ENCODE data around the gene SLC15A3. TPM values are rescaled to one million over a fixed set of nuclear protein-coding genes. Genes with fewer than 3 reads are reported as not detected.
A peak's percentile ranks its signal among the peaks of the same experiment; 100 is the strongest.
"Not testable (repeated sequence)": the region's sequence is repeated elsewhere in the genome, so short reads cannot be mapped to it uniquely, and the experiment has no call there.

Gene SLC15A3
- total RNA-seq, 1 donor, result 77.6 TPM

GRCh38 chr11:60984636-60985035 is 32.7 kb upstream of the SLC15A3 start:
- Histone ChIP-seq H3K4me3 (ENCODE audit: low read length) (no peak overlapping the region), H3K9me3 (ENCODE audit: low read depth, low read length) (no peaks in the 10 kb centered on the region), H3K4me1 (ENCODE audit: insufficient read depth, low read length) (peaks cover 75% of the 10 kb centered on the region), H3K27me3 (ENCODE audit: insufficient read depth, low read length) (no peaks in the 10 kb centered on the region)

DNA sequence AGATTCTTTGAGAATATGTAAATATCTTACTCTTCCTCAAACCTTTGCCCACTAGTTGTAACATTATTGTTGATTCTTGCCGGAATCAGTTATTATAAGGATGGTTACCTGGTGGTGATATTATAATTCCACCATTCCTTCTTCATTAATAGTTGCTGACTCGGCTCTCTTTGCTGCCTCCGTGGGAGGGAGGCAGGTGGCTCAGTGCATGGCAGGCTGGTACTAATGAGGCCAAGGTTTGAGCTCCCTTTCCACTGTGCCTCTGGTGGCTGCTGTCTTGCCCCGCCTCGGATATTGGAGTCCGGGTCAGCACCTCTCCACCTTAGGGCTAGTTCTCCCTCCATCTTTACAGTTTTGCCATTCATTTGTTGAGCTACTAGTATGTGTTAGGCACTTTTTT is 32.2 kb upstream of the SLC15A3 start:
- Histone ChIP-seq H3K4me3 (ENCODE audit: low read length) (no peak overlapping the region), H3K27me3 (ENCODE audit: insufficient read depth, low read length) (no peaks in the 10 kb centered on the region), H3K9me3 (ENCODE audit: low read depth, low read length) (no peaks in the 10 kb centered on the region), H3K4me1 (ENCODE audit: insufficient read depth, low read length) (peaks cover 75% of the 10 kb centered on the region)

DNA sequence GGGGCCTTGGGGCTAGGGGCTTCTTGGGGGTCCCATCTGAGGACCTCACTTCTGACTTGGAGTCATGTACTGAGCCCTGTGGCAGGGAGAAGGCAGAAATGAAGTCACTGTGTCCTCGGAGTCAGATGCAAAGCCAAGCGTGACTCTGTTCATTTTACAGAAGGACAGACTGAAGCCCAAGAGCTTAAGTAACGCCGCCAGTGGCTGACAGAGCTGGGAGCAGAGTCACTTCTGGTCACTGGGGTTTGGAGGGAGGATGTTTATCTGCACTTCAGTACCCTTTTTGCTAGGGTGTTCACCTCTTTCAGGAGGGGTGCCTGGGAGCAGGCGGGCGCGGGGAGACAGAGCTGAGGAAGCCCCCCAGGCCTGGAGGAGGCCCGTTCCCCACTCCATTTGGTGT is 30.2 kb upstream of the SLC15A3 start:
- peaks cover 73% of the 10 kb centered on the region for H3K4me1 ChIP-seq (ENCODE audit: insufficient read depth, low read length)
- no peaks in the 10 kb centered on the region for H3K27me3 ChIP-seq (ENCODE audit: insufficient read depth, low read length)
- no peaks in the 10 kb centered on the region for H3K9me3 ChIP-seq (ENCODE audit: low read depth, low read length)
- H3K4me3 ChIP-seq (ENCODE audit: low read length), result no peak overlapping the region

DNA sequence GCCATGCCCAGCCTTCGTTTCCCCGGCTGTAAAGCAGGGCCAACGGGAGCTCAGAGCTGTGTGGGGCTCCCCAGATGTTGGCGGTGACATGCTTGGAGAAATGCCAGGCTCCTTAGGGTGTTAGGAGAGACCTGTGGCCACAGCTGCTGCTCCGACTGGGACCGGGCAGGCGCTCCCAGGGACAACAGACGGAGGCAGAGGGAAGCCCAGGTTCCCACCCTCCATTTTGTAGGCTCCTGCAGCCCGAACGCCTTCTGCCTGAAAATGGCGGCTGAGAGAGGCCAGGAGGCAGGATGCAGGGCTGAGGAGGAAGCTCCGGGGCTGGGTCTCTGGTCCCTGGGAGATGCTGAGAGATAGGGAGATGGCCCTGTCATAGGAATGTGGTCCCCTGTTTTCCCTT is 29.5 kb upstream of the SLC15A3 start:
- Histone ChIP-seq H3K27me3 (ENCODE audit: insufficient read depth, low read length) (no peaks in the 10 kb centered on the region), H3K4me3 (ENCODE audit: low read length) (no peak overlapping the region), H3K9me3 (ENCODE audit: low read depth, low read length) (no peaks in the 10 kb centered on the region), H3K4me1 (ENCODE audit: insufficient read depth, low read length) (peaks cover 73% of the 10 kb centered on the region)

- Histone ChIP-seq H3K4me3 (ENCODE audit: low read length) (no peak overlapping the region), H3K4me1 (ENCODE audit: insufficient read depth, low read length) (peaks cover 61% of the 10 kb centered on the region), H3K9me3 (ENCODE audit: low read depth, low read length) (no peaks in the 10 kb centered on the region), H3K27me3 (ENCODE audit: insufficient read depth, low read length) (no peaks in the 10 kb centered on the region)
Measured at GRCh38 chr11:60978546-60979380, 26.8 kb upstream of the SLC15A3 start.

DNA sequence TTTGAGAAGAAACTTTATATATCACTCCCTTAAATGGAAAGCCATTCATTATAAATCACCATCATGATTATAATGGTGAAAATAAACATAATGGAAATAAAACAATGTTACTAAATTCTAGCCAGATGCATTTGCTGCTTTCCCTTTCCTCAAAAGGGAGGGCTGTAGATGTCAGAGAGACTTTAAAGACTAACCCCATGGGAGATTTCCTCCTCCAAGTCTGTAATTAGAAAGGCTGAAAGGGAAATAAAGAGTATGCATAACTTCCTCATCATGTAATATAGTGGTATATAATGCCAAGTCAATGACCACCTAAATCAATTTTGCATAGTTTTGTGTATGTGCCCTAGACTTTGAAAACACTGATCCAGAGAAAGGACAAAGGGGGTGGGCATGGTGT is 25.9 kb upstream of the SLC15A3 start:
- Histone ChIP-seq H3K4me1 (ENCODE audit: insufficient read depth, low read length) (peaks cover 61% of the 10 kb centered on the region), H3K4me3 (ENCODE audit: low read length) (no peak overlapping the region), H3K9me3 (ENCODE audit: low read depth, low read length) (no peaks in the 10 kb centered on the region), H3K27me3 (ENCODE audit: insufficient read depth, low read length) (no peaks in the 10 kb centered on the region)

GRCh38 chr11:60977224-60977623 is 25.2 kb upstream of the SLC15A3 start:
- Histone ChIP-seq H3K27me3 (ENCODE audit: insufficient read depth, low read length) (no peaks in the 10 kb centered on the region), H3K4me1 (ENCODE audit: insufficient read depth, low read length) (peaks cover 55% of the 10 kb centered on the region), H3K9me3 (ENCODE audit: low read depth, low read length) (no peaks in the 10 kb centered on the region), H3K4me3 (ENCODE audit: low read length) (no peak overlapping the region)

- Histone ChIP-seq H3K4me3 (ENCODE audit: low read length) (peak overlapping the region; percentile 68), H3K9me3 (ENCODE audit: low read depth, low read length) (no peaks in the 10 kb centered on the region), H3K27me3 (ENCODE audit: insufficient read depth, low read length) (no peaks in the 10 kb centered on the region), H3K4me1 (ENCODE audit: insufficient read depth, low read length) (peaks cover 54% of the 10 kb centered on the region)
Measured at GRCh38 chr11:60974726-60975125, 22.8 kb upstream of the SLC15A3 start.

DNA sequence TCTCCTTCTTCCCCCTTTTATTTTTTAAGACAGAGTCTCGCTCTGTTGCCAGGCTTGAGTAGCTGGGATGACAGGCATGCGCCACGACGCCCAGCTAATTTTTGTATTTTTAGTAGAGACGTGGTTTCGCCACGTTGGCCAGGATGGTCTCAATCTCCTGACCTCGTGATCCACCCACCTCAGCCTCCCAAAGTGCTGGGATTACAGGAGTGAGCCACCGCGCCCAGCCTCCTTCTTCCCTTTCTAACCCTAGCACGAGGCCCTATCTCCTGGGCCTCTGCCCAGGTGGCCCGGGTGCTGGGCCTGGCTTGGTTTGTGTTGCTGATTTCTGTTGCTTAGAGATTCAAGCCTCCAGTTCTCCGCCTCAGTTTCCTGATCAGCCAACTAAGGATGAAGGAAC is 22.3 kb upstream of the SLC15A3 start:
- H3K9me3 ChIP-seq (ENCODE audit: low read depth, low read length); H3K27me3 ChIP-seq (ENCODE audit: insufficient read depth, low read length): not testable (repeated sequence)
- Histone ChIP-seq H3K4me3 (ENCODE audit: low read length) (peak overlapping the region; percentile 68), H3K4me1 (ENCODE audit: insufficient read depth, low read length) (peaks cover 50% of the 10 kb centered on the region)

- Histone ChIP-seq H3K27me3 (ENCODE audit: insufficient read depth, low read length) (no peaks in the 10 kb centered on the region), H3K9me3 (ENCODE audit: low read depth, low read length) (no peaks in the 10 kb centered on the region), H3K4me3 (ENCODE audit: low read length) (peak overlapping the region; percentile 68), H3K4me1 (ENCODE audit: insufficient read depth, low read length) (peaks cover 44% of the 10 kb centered on the region)
Measured at GRCh38 chr11:60973699-60974098, 21.7 kb upstream of the SLC15A3 start.

DNA sequence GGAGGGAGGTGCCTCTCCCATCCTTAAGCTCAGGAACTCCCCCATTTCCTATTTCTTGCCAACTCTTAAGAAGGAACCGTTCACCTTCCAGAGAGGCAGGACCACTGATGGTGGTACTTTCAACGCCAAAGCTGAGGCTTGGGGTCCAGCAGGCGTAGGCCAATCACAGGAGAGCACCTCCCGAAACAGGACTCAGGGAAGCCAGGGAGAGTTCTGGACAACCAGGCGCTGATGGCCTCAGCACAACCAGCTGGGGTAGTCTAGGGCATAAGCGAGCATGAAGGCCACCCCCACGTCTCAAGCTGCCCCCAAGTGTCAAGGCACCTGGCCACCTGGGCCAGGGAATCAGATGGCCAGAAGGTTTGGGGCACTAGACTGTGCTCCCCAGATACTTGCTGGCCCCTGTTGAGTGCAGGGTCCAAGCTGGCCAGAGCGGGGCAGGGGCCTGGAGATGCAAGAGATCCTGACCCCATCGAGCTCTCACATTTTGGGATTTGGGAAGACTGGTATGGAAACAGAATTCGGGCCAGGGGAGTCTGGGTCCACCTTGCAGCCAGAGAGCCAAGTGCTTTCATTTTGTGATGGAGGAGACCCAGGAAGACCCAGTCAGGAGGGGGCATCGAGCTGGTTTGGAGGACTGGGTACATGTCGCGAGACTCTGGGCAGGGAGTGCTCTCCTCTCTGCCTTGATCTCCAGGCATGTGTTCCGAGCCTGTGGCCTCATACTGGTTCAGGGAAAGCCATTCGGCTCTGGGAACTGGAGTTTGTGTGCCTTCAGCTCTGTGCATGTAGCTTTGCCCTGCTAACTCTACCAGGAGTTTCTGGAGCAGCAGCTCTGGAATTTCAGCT is 20.4 kb upstream of the SLC15A3 start:
- H3K4me3 ChIP-seq (ENCODE audit: low read length), result peak overlapping the region; percentile 68
- H3K4me1 ChIP-seq (ENCODE audit: insufficient read depth, low read length), result peaks cover 33% of the 10 kb centered on the region
- no peaks in the 10 kb centered on the region for H3K9me3 ChIP-seq (ENCODE audit: low read depth, low read length)
- no peaks in the 10 kb centered on the region for H3K27me3 ChIP-seq (ENCODE audit: insufficient read depth, low read length)

DNA sequence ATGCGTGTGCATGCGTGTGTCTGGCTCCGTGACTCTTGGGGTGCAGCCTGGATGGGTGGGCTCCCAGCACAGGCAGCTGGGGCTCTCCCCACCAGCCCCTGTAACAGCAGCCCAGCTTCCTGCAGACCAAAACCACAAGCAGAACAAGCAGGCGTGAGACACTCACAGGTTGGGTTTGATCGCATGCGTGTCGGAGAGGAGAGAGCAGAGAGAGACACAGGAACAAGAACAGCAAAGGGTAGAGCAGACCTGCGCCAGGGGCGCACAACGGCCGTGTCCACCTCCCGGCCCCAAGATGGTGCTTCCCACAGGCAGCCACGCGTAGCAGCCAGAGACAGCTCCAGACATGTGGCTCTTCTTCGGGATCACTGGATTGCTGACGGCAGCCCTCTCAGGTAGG is 19.5 kb upstream of the SLC15A3 start, which contains the start of gene CD6:
Gene CD6, plus strand, starts transcription at position 161 of the 400 bp plus-strand sequence. Its CDS starts 186 bp downstream, at position 347.
- no peaks in the 10 kb centered on the region for H3K27me3 ChIP-seq (ENCODE audit: insufficient read depth, low read length)
- peaks cover 24% of the 10 kb centered on the region for H3K4me1 ChIP-seq (ENCODE audit: insufficient read depth, low read length)
- H3K9me3 ChIP-seq (ENCODE audit: low read depth, low read length), result no peaks in the 10 kb centered on the region
- peak within 1 kb of the TSS; percentile 68 for H3K4me3 ChIP-seq (ENCODE audit: low read length)

DNA sequence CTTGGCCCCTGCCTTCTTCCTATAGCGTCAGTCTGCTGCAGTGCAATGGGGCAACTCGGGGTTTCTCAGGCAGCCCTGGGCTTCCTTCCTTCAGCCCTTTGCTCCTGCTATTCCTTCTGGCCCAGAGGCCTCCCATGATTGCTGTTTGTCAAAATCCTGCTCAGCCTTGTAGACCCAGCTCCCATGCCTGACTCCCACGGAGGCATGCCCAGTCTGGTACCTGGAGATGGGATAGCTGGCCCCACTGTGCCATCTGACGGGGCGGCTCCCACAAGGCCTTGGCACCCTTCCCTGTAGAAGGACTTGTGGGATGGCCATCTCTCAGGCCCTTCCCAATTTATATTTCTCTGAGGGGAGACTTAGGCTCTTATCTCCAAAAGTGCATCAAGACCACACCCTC is 18.9 kb upstream of the SLC15A3 start:
- Histone ChIP-seq H3K27me3 (ENCODE audit: insufficient read depth, low read length) (no peaks in the 10 kb centered on the region), H3K9me3 (ENCODE audit: low read depth, low read length) (no peaks in the 10 kb centered on the region), H3K4me1 (ENCODE audit: insufficient read depth, low read length) (peaks cover 23% of the 10 kb centered on the region), H3K4me3 (ENCODE audit: low read length) (no peak overlapping the region)

DNA sequence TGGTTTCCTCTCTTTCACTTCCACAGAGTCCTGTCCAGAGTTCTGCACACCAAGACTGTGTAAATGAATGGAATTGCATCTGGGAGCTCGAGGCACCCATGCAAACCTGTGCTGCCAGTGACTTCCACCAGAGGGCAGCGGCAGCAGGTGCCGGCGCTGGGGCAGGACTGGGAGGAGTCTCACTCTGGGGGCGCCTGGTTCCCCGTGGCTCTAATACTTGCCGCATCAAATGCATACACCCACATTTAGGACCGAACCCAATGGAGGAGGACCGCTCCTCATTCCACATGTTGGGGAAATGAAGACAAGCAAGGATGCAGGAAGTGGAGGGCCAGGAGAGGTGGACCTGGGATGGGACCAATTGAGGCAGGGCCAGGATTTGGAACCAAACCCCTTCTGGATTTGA is 18.4 kb upstream of the SLC15A3 start:
- Histone ChIP-seq H3K4me1 (ENCODE audit: insufficient read depth, low read length) (peaks cover 23% of the 10 kb centered on the region), H3K4me3 (ENCODE audit: low read length) (no peak overlapping the region), H3K27me3 (ENCODE audit: insufficient read depth, low read length) (no peaks in the 10 kb centered on the region), H3K9me3 (ENCODE audit: low read depth, low read length) (no peaks in the 10 kb centered on the region)

DNA sequence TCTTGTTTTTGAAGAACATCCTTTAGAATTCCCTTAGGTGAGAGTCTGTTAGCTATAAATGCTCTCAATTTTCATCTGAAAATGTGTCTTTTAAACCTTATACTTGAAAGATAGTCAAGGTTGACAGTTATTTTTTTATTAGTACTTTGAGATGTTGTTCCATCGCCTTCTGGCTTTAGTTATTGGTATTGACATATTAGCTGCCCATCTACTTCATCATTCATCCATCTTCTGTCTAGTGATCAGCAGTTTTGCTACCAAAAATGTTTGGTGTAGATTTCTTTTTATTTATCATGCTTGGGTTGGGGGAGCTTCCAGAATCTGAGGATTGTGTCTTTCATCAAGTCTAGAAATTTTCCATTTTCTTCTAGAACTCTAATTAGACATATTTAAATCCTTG is 16.2 kb upstream of the SLC15A3 start:
- Histone ChIP-seq H3K4me3 (ENCODE audit: low read length) (no peak overlapping the region), H3K9me3 (ENCODE audit: low read depth, low read length) (no peaks in the 10 kb centered on the region), H3K4me1 (ENCODE audit: insufficient read depth, low read length) (peaks cover 19% of the 10 kb centered on the region), H3K27me3 (ENCODE audit: insufficient read depth, low read length) (no peaks in the 10 kb centered on the region)
